Posterior cingulate gyrus (tissue), 11 donors: ENCODE data around the gene CD22.
A peak's percentile ranks its signal among the peaks of the same experiment; 100 is the strongest.

Experiments used
- DNase-seq, 10 donors: peaks; one replicate each; pipeline versions ENCODE4 v3.0.0 to v3.0.0-alpha.2; 2020 to 2021; ENCODE audit warnings: mixed read lengths in 3 of 10
- intact Hi-C: fragments of 100-400 bp; cut with DNase I; formaldehyde crosslinking; loops from one replicate; pipeline ENCODE4 v1.15.1; 2023

CD22 gene

GRCh38 chr19:35294859-35295791 lies 33.9 kb upstream of the CD22 start:
- DNase-seq: no peak
- intact Hi-C loops: no loop called here

DNA sequence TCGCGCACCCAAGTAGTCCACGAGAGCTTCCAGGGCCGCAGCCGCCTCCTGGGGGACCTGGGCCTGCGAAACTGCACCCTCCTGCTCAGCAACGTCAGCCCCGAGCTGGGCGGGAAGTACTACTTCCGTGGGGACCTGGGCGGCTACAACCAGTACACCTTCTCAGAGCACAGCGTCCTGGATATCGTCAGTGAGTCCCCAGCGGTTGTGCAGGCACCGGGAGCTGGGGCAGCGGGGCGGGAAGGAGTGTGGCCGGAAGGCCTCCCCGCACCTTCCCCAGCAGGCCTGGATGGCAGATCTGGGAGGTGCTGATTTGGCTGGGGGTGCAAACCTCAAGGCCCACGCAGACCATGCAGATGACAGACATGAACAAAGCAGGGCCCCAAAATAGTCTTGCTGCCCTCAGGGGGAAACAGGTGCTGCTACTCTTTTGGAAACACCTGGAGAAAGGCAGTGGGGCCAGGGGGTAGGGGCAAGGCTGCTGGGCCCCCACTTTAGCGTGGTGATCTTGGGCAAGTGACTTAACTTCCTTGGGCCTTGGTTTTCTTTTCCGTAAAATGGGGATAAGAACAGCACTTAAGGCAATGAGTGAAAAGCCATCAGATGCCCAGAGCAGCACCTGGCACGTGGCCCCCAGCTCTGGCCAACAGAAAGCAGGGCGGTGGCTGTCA lies 33.1 kb upstream of the CD22 start:
- DNase-seq: peak in 1 of 10 donors; percentile 60
- intact Hi-C loops: no loop called here

DNA sequence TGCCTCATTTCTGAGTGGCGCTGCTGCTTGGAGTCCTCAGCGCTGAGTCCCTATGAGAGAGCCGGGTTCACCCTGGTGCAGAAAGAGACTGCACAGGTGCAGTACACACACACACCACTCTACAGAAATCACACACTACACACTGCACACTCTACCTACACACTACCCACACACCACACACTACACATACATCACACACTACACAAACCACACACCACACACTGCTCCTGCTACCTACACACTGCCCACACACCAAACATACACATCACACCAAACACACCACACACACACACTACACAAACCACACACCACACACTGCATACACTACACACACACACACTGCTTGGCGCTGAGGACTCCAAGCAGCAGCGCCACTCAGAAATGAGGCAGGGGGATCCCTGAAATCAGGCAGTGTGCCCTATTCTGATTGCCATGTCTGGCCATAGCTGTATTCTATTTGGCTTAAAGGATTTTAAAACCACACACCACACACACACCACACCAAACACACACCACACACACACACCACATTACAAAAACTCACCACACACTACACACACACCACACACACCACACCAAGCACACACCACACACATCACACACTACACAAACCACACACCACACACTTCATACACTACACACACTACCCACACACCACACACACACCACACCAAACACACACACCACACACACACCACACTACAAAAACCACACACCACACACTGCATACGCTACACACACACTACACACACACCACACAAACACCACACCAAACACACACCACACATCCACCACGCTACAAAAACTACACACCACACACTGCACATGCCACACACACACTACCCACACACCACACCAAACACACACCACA lies 32.1 kb upstream of the CD22 start:
- intact Hi-C loops: no loop called here
- DNase-seq: no peak

- DNase-seq: no peak
- intact Hi-C loops: no loop called here
Measured at GRCh38 chr19:35297515-35297848, 31.5 kb upstream of the CD22 start.

- intact Hi-C loops: no loop called here
Measured at GRCh38 chr19:35297922-35298321, 31.1 kb upstream of the CD22 start.

GRCh38 chr19:35298561-35298972 lies 30.4 kb upstream of the CD22 start:
- DNase-seq: no peak
- intact Hi-C loops: no loop called here

More at GRCh38 chr19:35297922-35298321, 31.1 kb upstream of the CD22 start:
- DNase-seq: no peak

- DNase-seq: peak in 7 of 10 donors; percentile 37 to 95 (median 66)
- intact Hi-C loops: no loop called here
Measured at GRCh38 chr19:35299523-35300338, 29.3 kb upstream of the CD22 start.

- peak in 1 of 10 donors; percentile 50 for DNase-seq
Measured at GRCh38 chr19:35300339-35300649, 28.7 kb upstream of the CD22 start.

DNA sequence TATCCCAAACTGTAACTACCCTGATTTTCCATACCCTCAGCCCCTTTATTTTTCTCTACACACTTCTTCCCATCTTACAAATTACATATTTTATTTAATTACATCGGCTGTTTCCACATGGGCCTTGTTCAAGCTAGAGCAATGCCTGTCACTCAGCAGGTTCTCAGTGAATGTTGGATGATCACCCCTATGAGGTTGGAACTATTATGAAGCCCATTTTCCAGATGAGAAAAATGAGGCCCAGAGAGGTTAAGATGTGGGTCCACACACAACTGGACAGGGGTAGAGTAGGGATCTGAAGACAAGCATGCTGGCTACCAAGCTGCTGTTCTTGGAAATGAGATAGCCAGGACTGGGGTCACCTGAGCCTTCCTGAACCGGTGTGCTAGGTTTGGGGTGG lies 27.0 kb upstream of the CD22 start:
- intact Hi-C loops: no loop called here
- no peak for DNase-seq

More at GRCh38 chr19:35300339-35300649, 28.7 kb upstream of the CD22 start:
- intact Hi-C loops: no loop called here

GRCh38 chr19:35302446-35302845 lies 26.5 kb upstream of the CD22 start:
- intact Hi-C loops: no loop called here
- peak in 1 of 10 donors; percentile 56 for DNase-seq

- intact Hi-C loops: no loop called here
- no peak for DNase-seq
Measured at GRCh38 chr19:35303357-35303915, 25.6 kb upstream of the CD22 start.

DNA sequence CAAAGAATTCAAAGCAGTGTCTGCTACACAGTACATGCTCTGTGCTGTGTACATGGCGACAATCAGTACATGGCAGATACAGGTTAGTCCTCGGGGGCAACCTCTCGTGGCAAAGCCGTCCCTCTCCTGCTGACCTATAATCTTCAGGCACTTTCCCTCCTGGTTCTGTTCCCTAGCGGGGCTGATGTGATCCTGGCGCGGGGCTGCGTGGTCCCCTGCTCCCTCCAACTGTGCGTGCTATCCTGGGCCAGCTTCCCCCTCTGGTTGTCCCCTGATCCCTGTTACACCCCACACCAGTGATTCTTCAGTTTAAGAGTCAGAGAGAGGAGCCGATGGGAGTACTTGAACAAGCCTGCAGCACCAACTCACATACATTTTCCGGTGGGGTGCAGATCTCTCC lies 25.0 kb upstream of the CD22 start:
- intact Hi-C loops: no loop called here
- no peak for DNase-seq

GRCh38 chr19:35305181-35305580 lies 23.8 kb upstream of the CD22 start:
- DNase-seq: peak in 2 of 10 donors; percentile 48 to 52
- intact Hi-C loops: no loop called here

- DNase-seq: no peak
- intact Hi-C loops: no loop called here
Measured at GRCh38 chr19:35306473-35307246, 22.3 kb upstream of the CD22 start.

GRCh38 chr19:35307931-35308330 lies 21.1 kb upstream of the CD22 start:
- peak in 1 of 10 donors; percentile 50 for DNase-seq
- intact Hi-C loops: no loop called here

- intact Hi-C loops: no loop called here
- no peak for DNase-seq
Measured at GRCh38 chr19:35308910-35309309, 20.1 kb upstream of the CD22 start.

GRCh38 chr19:35309481-35310279 lies 19.3 kb upstream of the CD22 start:
- intact Hi-C loops: no loop called here
- DNase-seq: peak in 1 of 10 donors; percentile 53

- intact Hi-C loops: no loop called here
Measured at GRCh38 chr19:35310331-35310730, 18.7 kb upstream of the CD22 start.

More at GRCh38 chr19:35310331-35310730, 18.7 kb upstream of the CD22 start:
- peak in 1 of 10 donors; percentile 59 for DNase-seq
